ENCODE measurements around the gene GNAQ.
"Not testable (repeated sequence)": the region's sequence is repeated elsewhere in the genome, so short reads cannot be mapped to it uniquely, and the experiment has no call there.

GNAQ gene

DNA sequence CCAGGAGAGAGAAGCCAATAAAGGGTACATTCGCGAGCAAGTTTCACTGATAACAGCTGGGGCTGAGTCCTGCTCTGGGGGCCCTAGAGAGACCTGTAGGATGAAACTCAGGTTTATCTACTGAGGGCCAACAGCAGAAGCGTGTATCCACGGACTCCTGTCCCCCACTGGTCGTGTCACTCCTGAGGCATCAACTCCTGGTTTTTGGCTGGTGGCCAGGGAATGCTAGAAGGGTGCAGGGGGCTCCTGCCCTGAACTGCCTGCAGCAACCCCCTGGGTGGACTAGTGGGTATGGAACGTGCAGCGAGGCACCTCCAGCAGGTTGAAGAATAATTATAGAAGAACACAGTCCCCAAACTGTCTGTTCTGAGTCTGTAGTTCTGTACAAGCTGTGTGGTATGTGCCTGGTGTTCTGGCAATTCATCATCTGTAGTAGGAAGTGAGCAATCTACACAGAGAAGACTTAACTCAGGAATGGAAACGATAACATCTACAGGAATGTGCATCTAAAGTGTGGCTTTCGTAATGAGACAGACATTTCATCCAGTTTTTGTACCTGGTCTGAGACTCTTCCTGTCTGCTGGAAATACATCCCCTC lies 319.0 kb downstream of the GNAQ start:
- peak; percentile 85 for DNase-seq (ENCODE audit: low read depth)
- H3K4me3 ChIP-seq (replicated peaks; ENCODE audit: low read depth, low read length): no peak overlapping the region
- TF ChIP-seq, protein P1, sequence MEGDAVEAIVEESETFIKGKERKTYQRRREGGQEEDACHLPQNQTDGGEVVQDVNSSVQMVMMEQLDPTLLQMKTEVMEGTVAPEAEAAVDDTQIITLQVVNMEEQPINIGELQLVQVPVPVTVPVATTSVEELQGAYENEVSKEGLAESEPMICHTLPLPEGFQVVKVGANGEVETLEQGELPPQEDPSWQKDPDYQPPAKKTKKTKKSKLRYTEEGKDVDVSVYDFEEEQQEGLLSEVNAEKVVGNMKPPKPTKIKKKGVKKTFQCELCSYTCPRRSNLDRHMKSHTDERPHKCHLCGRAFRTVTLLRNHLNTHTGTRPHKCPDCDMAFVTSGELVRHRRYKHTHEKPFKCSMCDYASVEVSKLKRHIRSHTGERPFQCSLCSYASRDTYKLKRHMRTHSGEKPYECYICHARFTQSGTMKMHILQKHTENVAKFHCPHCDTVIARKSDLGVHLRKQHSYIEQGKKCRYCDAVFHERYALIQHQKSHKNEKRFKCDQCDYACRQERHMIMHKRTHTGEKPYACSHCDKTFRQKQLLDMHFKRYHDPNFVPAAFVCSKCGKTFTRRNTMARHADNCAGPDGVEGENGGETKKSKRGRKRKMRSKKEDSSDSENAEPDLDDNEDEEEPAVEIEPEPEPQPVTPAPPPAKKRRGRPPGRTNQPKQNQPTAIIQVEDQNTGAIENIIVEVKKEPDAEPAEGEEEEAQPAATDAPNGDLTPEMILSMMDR (IDR thresholded peaks at IDR 0.05; ENCODE audit: low read length, missing control alignments): no peak

DNA sequence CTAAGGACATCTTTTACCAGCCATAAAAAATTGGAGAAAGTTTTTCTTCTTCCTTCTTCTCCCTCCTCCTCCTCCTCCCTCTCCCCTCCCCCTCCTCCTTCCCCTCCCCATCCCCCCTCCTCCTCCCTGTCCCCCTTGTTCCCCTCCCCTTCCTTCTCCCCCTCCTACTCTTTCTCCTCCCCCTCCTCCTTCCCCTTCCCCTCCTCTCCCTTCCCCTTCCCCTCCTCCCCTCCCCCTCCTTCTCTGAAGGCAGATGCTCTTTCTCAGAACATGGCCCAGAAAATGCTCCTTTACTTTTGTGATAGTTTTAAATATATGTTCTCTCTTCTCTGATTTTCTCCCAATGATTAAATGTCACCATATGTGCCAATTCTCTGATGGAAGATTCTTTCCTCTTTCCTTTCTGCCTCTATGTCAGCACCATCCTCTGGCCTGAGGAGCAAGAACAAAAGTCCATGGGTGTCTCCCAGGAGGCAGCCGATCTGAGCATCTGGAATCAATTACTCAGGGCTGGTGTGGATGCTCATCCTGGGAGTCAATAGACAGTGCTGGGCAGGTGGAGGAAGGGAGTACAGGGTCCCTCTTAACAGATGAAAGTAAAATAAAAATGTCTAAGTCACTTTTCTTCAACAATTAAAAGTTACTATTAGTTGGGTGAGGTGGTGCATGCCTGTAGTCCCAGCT lies 320.5 kb downstream of the GNAQ start:
- TF ChIP-seq, protein P1 (IDR thresholded peaks at IDR 0.05; ENCODE audit: low read length, missing control alignments): no peak
- no peak overlapping the region for H3K4me3 ChIP-seq (replicated peaks; ENCODE audit: low read depth, low read length)
- DNase-seq (ENCODE audit: low read depth): no peak

DNA sequence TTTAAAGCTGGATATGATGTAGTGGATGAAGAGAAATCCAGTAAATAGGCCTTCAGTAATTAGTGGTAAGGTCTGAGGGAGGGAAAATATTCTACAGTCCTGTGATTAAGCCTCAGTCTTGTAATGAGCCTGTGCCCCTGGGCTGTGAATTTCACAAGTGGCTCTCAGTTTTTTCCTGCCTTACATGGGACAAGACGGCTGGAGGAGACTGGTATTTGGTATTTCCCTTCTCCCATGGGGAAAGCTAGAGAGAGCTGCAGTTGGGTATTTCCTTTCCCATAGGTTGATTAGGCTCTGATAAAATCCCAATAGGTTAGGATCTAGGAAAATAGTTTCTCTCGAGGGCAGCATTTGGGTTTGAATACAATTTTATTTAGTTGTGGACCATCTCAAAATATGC lies 321.3 kb downstream of the GNAQ start:
- TF ChIP-seq, protein P1 (IDR thresholded peaks at IDR 0.05; ENCODE audit: low read length, missing control alignments): no peak
- DNase-seq (ENCODE audit: low read depth): no peak
- no peak overlapping the region for H3K4me3 ChIP-seq (replicated peaks; ENCODE audit: low read depth, low read length)

DNA sequence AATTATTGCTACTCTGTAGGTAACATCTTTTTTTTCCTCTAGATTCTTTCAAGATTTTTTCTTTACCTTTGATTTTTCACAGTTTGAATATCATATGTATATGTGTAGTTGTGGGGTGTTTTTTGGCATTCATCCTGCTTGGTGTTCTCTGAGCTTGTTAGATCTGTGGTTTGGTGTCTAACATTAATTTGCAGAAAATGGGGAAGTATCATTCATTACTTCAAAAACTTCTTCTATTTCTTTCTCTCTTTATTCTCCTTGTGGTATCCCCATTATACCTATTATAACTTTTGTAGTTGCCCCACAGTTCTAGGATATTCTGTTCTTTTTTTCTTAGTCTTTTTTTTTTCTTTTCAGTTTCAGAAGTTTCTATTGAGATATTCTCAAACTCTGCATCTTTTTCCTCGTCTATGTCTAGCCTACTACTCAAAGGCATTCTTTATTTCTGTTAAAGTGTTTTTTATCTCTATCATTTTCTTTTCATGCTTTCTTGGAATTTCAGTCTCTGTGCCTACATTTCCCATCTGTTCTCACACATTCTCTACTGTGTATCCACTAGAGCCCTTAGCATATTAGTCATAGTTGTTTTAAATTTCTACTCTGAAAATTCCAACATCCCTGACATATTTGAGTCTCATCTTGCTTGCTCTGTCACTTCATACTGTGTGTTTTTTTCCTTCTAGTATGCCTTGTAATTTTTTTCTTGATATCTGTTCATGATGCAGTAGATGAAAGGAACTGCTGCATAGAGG lies 323.4 kb downstream of the GNAQ start:
- no peak overlapping the region for H3K4me3 ChIP-seq (replicated peaks; ENCODE audit: low read depth, low read length)
- TF ChIP-seq, protein P1 (IDR thresholded peaks at IDR 0.05; ENCODE audit: low read length, missing control alignments): no peak
- peak; percentile 56 for DNase-seq (ENCODE audit: low read depth)

DNA sequence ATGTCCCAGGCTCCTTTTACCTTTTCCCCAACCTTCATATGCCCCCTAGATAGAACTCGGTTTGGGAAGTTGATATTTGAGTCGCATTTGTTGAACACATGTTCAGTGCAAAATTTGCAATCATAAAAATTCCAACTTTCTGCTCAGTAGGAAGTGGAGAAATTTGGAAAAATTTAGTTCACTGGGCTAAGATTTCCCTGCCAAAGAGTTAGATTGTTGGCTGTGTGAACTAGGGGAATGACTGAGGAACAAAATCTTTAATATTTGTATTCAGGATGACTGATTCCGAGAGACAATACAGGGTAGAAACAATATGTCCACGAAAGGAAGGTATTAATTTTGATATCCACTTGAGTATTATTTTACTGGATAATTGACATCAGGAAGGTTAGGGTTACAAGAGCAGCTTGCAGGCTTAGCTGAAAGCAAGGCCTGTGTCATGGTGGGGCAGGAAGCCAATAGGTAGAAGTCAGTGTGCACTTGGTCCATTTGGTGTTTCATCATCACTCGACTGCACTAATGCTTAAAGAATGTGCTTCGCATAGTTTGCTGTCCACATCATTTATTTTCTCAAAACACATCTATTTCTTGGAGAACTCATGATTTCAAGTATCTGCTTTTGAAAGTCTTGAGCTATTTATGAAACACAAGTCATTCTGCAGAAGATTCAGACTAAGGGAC lies 324.1 kb downstream of the GNAQ start:
- TF ChIP-seq, protein P1 (IDR thresholded peaks at IDR 0.05; ENCODE audit: low read length, missing control alignments): no peak
- peak; percentile 99 for DNase-seq (ENCODE audit: low read depth)

DNA sequence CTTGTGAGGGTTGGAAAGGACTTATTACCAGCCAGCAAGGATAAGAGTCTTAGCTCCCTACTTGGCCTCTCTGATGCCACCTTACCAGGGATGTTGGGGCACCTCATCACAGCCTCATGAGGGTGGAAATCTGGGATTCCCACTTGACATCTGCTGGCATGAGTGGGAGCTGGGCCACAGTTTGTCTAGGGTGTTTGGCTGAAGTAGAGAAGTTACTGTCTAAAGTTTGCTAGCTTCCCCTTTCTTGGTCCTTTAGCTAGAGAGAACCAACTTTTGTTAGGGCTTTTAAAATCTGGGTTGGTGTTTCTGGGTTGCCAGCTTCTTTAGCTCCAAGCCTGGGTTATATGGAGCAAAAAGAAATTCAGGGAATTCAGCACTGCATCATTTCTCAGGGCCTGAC lies 326.0 kb downstream of the GNAQ start:
- no peak for DNase-seq (ENCODE audit: low read depth)
- TF ChIP-seq, protein P1 (IDR thresholded peaks at IDR 0.05; ENCODE audit: low read length, missing control alignments): no peak
- H3K4me3 ChIP-seq (replicated peaks; ENCODE audit: low read depth, low read length): no peak overlapping the region

More for the DNA sequence above, 324.1 kb downstream of the GNAQ start:
- H3K4me3 ChIP-seq (replicated peaks; ENCODE audit: low read depth, low read length): no peak overlapping the region

DNA sequence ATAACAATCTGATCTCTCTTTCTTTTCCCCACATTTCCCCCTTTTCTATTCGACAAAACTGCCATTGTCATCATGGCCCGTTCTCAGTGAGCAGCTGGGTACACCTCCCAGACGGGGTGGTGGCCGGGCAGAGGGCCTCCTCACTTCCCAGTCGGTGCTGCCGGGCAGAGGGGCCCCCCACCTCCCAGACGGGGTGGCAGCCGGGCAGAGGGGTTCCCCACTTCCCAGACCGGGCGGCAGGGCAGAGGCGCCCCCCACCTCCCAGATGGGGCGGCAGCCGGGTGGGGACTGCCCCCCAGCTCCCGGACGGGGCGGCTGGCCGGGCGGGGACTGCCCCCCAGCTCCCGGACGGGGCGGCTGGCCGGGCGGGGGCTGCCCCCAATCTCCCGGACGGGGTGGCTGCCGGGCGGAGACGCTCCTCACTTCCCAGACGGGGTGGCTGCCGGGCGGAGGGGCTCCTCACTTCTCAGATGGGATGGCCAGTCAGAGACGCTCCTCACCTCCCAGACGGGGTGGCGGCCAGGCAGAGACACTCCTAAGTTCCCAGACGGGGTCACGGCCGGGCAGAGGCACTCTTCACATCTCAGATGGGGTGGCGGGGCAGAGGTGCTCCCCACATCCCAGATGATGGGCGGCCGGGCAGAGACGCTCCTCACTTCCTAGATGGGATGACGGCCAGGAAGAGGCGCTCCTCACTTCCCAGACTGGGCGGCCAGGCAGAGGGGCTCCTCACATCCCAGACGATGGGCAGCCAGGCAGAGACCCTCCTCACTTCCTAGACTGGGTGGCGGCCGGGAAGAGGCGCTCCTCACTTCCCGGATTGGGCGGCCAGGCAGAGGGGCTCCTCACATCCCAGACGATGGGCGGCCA lies 328.9 kb downstream of the GNAQ start:
- not testable (repeated sequence) for DNase-seq (ENCODE audit: low read depth)

More for the DNA sequence above, 328.9 kb downstream of the GNAQ start:
- not testable (repeated sequence) for H3K4me3 ChIP-seq (replicated peaks; ENCODE audit: low read depth, low read length)
